ENCODE data around the gene PFDN6.
A peak's percentile ranks its signal among the peaks of the same experiment; 100 is the strongest.

The PFDN6 gene

GRCh38 chr6:33318426-33319073 lies 29.1 kb downstream of the PFDN6 start:
- peak overlapping the region; percentile 65 for H3K4me3 ChIP-seq (ENCODE audit: low read depth, low read length)
- no peak for TF ChIP-seq CTCF (IDR thresholded peaks at IDR 0.05; ENCODE audit: control insufficient read depth, extremely low read depth, insufficient read depth)
- no peak for DNase-seq (ENCODE audit: low read depth)

GRCh38 chr6:33319939-33320314 lies 30.5 kb downstream of the PFDN6 start:
- DNase-seq (ENCODE audit: low read depth), result no peak
- no peak for TF ChIP-seq CTCF (IDR thresholded peaks at IDR 0.05; ENCODE audit: control insufficient read depth, extremely low read depth, insufficient read depth)
- H3K4me3 ChIP-seq (ENCODE audit: low read depth, low read length), result peak overlapping the region; percentile 24; the same call in 1 of the 2 replicates

GRCh38 chr6:33320315-33321181 lies 31.1 kb downstream of the PFDN6 start:
- no peak for TF ChIP-seq CTCF (IDR thresholded peaks at IDR 0.05; ENCODE audit: control insufficient read depth, extremely low read depth, insufficient read depth)
- H3K4me3 ChIP-seq (ENCODE audit: low read depth, low read length), result peak overlapping the region; percentile 24; the same call in 1 of the 2 replicates
- DNase-seq (ENCODE audit: low read depth), result no peak

GRCh38 chr6:33321227-33321626 lies 31.8 kb downstream of the PFDN6 start:
- no peak for TF ChIP-seq CTCF (IDR thresholded peaks at IDR 0.05; ENCODE audit: control insufficient read depth, extremely low read depth, insufficient read depth)
- DNase-seq (ENCODE audit: low read depth), result no peak
- peak overlapping the region; percentile 89 for H3K4me3 ChIP-seq (ENCODE audit: low read depth, low read length)

- H3K4me3 ChIP-seq (ENCODE audit: low read depth, low read length), result peak overlapping the region; percentile 89
- DNase-seq (ENCODE audit: low read depth), result no peak
- no peak for TF ChIP-seq CTCF (IDR thresholded peaks at IDR 0.05; ENCODE audit: control insufficient read depth, extremely low read depth, insufficient read depth)
These were observed 34.2 kb downstream of the PFDN6 start for GRCh38 chr6:33323623-33323948.

GRCh38 chr6:33324125-33324524 lies 34.7 kb downstream of the PFDN6 start:
- no peak for DNase-seq (ENCODE audit: low read depth)
- no peak for TF ChIP-seq CTCF (IDR thresholded peaks at IDR 0.05; ENCODE audit: control insufficient read depth, extremely low read depth, insufficient read depth)
- peak overlapping the region; percentile 89 for H3K4me3 ChIP-seq (ENCODE audit: low read depth, low read length)
